A204.1 (cell line): Measurements from ENCODE around the gene HS6ST2.

Source experiments
- FAIRE-seq: peaks from 2 replicates; lab custom pipeline; 2012; peaks lifted over from hg19 to GRCh38; lab: Jason Lieb, UNC

The HS6ST2 gene

GRCh38 chrX:132740316-132741123, 217.9 kb downstream of the HS6ST2 start:
- FAIRE-seq = no peak

DNA sequence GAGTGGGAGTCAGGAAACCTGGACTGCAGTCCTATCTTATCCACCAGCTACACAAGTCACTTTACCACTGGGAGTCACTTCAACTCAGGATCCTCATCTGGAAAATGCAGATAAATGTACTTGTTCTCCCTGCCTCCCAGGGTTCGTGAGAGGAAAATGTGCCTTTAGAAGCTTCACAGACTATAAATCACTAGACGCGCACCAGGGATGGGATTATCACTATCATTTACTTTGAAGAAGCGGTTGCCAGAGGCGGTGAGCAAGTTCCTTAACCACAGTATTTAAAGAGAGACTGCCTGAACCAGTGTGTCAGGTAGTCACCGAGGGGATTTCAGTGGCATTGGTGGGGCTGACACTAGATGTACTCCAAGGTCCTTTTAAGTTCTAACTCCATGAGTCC, 219.5 kb downstream of the HS6ST2 start:
- no peak for FAIRE-seq

- FAIRE-seq = no peak
Measured at GRCh38 chrX:132737743-132738142, 220.7 kb downstream of the HS6ST2 start.

DNA sequence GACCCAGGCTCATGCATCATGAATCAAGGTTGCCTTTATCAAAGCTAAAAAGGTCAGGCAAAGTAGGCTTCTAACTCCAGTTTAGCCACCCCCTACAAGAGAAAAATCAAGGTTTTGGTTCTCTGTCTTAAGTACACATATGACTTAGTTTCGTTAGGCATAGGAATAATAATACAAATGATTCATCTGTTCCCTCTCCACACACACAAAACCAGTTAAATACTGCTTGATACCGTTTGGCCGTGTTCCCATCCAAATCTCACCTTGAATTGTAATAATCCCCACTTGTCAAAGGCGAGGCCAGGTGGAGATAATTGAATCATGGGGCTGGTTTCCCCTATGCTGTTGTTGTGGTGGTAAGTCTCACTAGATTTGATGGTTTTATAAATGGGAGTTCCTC, 226.2 kb downstream of the HS6ST2 start:
- no peak for FAIRE-seq

- FAIRE-seq = no peak
Measured at GRCh38 chrX:132730726-132731125, 227.7 kb downstream of the HS6ST2 start.

- no peak for FAIRE-seq
Measured at GRCh38 chrX:132730266-132730665, 228.2 kb downstream of the HS6ST2 start.

DNA sequence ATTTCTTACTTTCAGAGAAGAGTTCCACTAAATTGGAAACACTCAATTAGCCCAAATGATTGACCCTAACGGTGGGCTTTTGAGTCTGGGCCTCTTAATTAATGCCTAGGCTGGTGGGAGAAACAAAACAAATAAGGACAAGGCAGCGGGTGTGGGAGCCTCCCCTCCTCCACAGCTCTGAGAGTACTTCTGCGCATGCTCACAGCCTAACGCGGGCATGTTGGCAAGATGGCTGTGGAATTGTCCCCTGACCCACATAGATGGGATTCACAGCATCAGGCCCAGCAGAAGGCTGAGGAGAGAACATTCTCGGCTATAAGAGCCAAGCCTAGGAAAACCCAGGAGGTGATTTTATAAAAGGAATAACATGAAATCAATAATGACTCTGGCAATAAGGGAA, 230.1 kb downstream of the HS6ST2 start:
- no peak for FAIRE-seq

DNA sequence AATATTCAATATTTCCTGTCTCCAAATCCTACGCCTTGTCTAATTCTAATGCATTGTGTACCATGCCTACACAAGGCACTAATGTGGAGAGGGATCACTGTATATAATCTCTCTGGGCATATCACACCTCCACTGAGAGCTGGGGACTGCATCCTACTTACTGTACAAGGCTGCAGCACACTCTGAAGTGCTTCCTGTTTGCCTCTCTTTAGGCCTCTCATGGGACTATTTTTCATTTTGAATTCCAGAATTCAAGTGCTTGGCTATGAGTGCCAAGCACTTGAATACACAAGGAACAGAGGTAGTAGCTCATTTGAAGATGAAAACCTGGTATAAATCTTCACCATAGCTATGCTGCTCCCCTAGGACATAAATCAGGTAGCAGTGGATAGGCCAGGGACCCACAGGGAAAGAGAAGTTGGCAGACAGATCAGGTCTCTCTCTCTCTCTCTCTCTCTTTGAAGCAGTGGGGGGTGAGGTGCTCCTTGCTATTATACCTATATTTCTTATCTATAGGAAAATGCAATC, 239.9 kb downstream of the HS6ST2 start:
- no peak for FAIRE-seq

DNA sequence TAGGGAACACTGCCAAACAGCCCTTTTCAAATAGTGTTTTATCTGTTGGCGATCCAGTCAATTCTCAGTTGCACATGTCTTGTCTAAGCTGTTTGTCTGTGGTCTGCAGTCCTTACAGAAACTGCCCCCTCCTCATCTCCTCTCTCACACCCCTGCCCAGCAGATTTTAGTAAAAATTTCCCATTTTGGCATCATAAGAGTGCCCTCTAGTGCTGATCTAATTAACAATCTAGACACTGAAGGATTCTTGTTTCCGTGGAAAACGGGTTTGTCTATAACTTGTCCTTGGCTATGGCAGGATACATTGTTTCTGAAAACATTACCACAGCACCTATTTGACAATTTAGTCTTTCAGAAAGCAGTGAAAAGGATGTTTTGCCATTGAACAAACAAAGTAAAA, 242.4 kb downstream of the HS6ST2 start:
- FAIRE-seq = no peak

DNA sequence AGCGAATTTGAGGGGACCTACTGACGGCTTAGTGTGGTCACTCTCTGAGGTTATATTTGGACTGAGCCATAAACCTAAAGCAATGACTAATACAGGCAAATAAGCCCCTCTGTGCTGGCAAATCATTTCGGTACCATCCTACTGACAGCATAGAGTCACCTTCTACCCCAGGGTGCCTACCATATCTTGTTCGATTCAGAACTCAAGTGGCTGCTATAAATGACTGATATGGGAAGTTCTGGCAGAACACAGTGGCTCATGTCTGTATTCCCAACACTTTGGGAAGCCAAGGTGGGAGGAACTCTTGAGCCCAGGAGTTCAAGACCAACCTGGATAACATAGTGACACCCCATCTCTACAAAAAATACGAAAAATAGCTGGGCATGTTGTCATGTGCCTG, 243.5 kb downstream of the HS6ST2 start:
- FAIRE-seq = no peak

DNA sequence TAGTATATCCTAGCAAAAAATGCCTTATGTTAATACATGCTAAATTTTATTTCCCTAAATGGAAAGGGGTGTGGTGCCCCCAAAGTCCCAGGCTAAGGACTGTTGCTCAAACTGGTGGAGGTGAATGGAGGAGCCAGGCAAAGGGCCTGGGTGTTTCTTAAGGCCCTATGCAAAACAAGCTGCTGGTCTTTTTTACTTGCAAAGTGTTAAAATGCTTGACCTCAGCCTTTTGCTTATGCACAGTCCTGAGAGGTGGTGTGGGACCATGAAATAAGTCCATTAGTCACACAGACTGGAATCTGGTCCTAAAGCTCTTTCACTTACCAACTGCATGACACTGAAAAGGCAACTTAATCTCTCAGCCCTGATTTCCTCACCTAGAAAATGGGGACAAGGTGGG, 246.1 kb downstream of the HS6ST2 start:
- FAIRE-seq = no peak

DNA sequence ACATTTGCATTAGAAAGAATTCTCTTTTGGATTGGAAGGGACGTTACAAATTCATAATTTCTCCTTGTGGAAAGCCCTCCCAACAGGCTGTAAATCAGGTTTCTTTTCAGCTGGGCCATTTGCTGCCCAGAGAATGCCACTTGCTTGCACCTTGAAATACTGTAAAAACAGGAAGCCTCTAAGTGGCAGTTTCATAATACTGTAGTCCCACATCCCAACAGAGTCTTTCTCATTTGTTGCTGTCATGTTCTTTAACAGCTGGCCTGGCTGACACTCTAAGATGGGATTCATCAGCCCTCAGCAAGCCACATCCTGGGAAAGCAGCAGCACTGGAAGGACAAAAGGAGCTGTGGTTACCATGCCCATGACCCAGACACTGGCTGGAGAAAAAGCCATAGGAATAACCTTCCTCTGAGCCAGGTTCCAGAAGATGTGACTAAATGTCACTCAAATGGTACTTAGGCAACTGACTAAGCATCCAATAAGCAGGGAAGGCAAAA, 247.7 kb downstream of the HS6ST2 start:
- no peak for FAIRE-seq

GRCh38 chrX:132708529-132708928, 249.9 kb downstream of the HS6ST2 start:
- FAIRE-seq = no peak

DNA sequence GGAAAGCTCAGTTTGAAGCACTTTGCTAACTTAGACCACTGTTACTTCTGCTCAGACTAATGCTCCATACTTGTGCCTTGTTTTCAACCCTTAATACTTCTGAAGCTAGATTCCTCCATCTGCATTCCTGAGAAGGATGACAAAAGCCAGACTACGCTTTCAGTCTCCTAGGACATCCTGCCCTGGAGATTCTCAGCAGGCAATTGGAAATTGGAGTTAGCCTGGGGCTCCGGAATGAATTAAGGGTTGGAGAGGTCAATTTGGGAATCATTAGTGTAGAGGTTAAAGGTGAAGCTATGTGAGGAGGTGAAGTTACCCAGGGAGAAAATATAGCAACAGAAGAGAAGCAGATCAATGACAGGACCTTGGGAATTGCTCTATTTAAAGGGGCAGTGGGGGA, 253.7 kb downstream of the HS6ST2 start:
- no peak for FAIRE-seq

- FAIRE-seq = no peak
Measured at GRCh38 chrX:132694382-132694781, 264.0 kb downstream of the HS6ST2 start.

DNA sequence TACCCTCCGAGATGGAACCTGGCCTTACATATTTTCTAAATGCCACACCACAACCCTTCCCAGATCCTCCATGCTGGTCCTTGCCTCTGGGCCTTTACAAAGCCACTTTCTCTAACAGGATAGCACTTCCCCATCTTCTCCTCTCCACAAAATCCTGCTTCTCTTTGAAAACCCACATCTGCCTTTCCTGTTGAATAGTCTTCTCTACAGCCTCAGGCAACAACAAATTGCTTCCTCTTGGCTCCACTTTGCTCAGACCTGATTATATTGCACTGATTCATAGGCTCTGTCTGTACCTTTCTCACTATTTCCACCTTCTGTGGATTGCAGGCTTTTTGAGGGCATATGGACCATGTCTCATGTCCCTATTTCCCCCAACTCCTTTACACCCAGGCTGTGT, 265.9 kb downstream of the HS6ST2 start:
- FAIRE-seq = no peak

DNA sequence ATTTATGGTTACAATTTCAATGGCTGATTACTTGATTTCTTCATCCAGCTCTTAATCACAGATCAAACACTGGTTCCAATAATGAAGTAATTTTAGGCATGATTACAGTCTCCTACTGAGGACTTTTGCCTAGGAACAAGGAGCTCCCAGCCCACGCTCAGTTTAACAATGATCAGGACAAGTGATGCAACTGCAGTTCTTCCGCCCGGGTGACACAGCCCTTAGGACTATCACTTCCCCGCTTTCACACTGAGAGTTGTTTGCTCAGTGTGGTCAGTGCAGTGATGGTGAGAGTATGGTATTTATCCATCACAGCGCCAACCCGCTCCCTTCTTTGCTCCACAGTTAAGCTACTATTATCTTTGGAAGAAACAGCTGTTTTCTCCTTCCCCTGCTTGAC, 266.4 kb downstream of the HS6ST2 start:
- FAIRE-seq = no peak

DNA sequence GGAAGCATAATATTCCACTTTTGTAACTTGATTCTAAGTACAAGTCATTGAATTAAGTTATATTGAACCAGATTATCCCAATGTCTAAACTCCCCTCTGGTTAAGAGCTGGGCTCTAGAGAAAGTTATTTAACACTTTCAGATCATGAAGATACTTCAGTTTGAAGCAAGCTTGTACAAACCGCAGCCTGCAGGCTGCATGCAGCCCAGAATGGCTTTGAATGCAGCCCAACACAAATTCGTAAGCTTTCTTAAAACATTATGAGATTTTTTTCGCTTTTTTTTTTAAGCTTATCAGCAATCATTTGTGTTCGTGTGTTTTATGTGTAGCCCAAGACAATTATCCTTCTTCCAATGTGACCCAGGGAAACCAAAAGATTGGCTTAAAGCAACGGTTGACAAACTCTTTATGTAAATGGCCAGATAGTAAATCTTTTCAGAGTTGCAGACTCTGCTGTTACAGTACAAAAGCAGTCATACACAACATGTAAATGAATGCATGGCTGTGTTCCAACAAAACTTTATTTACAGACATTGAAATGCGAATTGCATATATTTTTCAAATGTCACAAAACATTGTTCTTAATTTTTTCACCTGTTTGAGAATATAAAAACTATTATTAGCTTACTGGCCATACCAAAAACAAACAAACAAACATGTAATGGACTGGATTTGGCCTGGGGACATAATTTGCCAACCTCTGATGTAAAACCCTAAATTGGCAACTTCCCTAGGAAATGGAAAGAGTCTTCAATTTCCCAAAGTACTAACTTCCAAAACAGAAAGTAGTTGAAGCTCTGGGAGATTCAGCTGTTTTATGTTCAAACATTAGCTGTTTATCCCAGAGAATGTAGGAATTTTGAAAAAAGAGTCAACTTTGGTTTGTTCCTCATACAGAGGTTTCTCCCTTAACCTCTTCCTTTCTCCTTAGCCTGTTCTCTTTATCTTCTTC, 268.5 kb downstream of the HS6ST2 start:
- FAIRE-seq = no peak

DNA sequence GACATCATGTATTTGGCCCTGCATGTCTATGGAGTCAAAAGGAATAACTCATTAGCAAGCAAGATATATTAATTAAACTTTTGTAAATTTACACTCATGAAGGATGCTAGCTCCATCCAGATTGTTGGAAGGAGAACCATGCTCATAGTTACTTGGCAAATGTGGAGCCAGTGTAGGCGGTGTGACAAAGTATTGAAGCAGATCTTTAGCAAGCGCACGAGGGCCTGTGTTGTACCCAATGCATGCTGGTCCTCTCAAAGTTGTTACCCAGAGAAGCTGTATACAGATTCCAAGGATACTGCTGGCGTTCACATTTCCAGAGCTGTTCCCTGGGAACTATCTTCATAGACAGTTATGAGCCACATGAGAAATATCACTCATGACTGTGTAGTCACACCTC, 273.2 kb downstream of the HS6ST2 start:
- no peak for FAIRE-seq

DNA sequence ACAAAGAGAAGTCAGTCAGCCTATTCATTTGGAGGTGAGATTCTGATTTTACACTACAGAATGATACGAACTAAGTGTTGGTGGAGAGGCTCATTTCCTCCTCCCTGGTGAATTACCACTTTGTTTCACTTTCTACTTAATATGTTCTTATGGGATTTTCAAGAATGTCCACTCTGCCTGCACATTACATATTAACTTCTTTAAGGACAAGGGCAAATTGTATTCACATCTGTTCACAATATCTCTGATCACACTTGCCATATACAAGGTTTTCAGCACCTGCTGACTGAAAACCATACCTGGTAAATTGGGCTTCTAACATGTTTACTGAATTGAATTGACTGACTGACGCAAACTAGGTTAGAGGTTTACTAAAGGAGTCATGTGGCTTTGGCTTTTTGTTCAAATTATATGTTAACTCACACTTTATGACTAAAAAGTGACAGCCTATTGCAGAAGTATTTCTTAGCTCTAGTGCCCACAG, 281.2 kb downstream of the HS6ST2 start:
- no peak for FAIRE-seq

DNA sequence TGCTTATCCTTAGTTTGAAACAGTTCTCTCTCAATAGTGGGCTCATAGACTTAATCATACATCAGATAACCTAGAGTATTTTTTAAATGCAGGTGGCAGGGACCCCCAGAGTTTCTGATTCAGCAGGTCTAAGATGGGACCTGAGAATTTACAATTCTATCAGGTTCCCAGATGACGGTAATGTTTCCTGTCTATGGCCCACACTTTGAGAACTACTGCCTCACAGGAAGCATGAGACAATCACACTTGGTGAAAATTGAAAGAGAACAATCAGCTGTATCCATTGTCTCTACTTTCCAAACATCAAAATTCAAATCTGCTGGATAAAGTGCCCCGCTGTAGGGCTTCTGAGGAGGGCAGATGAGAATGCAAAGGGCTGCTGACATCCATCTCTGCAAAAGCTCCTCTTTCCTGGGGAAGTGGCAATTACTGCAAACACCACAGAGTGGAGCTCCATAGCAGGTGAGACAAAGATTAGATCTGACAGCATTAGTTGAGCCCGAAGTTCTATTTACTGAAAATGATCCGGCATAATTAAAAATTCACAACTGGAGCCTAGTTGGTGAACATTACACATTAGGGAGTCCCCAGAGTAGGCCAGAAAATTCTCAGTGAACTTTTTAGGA, 281.8 kb downstream of the HS6ST2 start:
- no peak for FAIRE-seq

GRCh38 chrX:132676102-132676501, 282.3 kb downstream of the HS6ST2 start:
- no peak for FAIRE-seq
